22Rv1 (cell line): ENCODE measurements around the gene DTHD1.

Experiments used
- H3K27ac ChIP-seq: fragments of 450-650 bp; 2 replicates; pipeline ENCODE4 v1.5.1; 2017
- ZFX ChIP-seq: fragments of 450-650 bp; IDR thresholded peaks from 2 replicates; pipeline ENCODE4 v1.6.1; 2017; ENCODE audit warnings: antibody characterized with exemption, borderline replicate concordance
- TF ChIP-seq, protein P1 (sequence below): fragments of 450-650 bp; IDR thresholded peaks from 2 replicates; pipeline ENCODE4 v1.5.1; 2017; ENCODE audit warnings: mild to moderate bottlenecking

DTHD1 gene

DNA sequence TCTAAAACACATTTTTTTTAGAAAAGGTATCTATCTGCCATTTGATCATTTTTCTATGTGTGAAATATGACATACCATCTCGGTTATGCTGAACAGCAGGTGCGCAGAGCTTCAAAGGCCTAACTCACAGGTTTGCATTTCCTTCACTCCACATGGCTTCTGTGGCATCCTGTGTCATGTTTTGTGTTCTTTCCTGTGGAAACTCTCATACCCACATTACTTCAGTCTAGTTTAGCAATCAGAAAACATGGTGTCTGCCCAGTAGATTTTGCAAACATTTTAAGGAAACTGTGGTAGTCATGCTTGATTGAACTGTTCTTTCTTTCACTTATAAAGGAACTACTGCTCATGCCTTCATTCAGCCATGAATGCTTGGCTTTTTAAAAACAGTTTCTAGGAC is 25.8 kb upstream of the DTHD1 start:
- no peak overlapping the region for H3K27ac ChIP-seq
- TF ChIP-seq, protein P1, sequence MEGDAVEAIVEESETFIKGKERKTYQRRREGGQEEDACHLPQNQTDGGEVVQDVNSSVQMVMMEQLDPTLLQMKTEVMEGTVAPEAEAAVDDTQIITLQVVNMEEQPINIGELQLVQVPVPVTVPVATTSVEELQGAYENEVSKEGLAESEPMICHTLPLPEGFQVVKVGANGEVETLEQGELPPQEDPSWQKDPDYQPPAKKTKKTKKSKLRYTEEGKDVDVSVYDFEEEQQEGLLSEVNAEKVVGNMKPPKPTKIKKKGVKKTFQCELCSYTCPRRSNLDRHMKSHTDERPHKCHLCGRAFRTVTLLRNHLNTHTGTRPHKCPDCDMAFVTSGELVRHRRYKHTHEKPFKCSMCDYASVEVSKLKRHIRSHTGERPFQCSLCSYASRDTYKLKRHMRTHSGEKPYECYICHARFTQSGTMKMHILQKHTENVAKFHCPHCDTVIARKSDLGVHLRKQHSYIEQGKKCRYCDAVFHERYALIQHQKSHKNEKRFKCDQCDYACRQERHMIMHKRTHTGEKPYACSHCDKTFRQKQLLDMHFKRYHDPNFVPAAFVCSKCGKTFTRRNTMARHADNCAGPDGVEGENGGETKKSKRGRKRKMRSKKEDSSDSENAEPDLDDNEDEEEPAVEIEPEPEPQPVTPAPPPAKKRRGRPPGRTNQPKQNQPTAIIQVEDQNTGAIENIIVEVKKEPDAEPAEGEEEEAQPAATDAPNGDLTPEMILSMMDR: no peak
- no peak for TF ChIP-seq ZFX

DNA sequence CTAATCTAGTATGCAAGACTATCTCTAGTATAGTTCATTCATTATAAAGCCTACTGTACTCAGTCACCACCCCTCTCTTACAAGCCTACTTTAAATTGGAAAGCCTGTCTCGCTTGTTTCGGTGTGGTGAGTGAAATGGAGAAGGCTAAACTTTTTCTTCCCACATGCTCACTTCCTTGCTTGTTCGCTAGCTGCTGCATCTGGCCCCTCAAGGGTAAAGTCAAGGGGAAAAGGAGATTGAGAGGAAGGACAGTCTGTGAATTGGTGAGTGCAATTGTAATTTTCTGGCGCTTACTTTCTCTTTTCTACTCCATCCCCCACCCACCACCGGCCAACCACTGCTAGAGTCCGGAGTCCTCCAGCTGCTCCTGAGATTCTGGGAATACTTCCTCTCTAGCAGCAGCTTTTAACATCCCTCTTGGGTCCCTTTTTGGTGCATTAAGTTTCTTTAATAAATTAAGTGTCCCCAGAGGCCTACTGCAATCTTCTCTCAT is 25.0 kb upstream of the DTHD1 start:
- TF ChIP-seq, protein P1: no peak
- no peak for TF ChIP-seq ZFX
- H3K27ac ChIP-seq: no peak overlapping the region

DNA sequence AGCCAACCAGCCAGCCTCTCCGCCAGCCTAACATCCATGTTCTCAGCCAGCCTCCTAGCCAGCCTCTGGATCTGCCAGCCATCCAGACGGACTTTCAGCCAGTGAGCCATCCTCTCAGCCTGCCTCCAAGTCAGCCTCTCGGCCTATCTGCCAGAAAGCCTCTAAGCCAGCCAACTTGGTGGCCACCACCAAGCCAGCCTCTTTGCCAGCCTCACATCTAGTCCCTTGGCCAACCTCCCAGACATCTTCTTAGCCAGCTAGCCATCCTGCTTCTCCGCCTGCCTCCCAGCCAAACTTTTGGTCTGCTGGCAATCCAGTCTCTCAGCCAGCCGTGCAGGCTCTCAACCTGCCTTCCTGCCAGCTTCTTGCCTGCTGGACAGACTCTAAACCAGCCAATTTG is 20.7 kb upstream of the DTHD1 start:
- no peak for TF ChIP-seq ZFX
- TF ChIP-seq, protein P1: no peak
- H3K27ac ChIP-seq: no peak overlapping the region

DNA sequence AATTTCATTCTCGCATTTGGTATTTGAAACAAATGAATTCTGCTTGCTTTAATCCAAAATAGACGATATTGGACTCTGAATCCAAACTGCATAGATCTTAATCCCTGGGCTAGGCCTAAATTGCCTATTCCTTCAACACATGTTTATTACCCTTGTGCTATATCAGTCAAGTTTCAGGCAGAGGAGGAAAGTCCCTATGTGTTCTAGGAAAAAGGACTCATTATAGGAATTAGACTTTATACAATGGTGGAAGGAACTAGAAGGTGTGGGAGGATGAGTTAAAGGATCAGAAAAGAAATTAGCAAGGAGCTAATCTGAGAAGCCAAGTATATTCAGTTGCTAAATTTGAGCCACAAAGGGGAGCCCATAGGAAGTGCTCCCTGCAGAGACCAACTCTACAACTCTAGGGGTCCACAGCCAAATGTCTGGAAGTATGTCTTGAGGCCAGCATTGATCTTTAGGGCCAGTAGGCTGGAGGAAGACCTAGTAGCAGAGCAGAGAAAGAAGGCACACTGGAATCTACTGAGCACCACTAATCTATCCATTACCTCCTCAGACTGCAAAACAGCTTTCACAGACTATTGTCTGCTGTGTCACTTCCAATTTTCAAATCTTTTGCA is 17.1 kb upstream of the DTHD1 start:
- H3K27ac ChIP-seq: no peak overlapping the region
- TF ChIP-seq, protein P1: no peak
- TF ChIP-seq ZFX: no peak

DNA sequence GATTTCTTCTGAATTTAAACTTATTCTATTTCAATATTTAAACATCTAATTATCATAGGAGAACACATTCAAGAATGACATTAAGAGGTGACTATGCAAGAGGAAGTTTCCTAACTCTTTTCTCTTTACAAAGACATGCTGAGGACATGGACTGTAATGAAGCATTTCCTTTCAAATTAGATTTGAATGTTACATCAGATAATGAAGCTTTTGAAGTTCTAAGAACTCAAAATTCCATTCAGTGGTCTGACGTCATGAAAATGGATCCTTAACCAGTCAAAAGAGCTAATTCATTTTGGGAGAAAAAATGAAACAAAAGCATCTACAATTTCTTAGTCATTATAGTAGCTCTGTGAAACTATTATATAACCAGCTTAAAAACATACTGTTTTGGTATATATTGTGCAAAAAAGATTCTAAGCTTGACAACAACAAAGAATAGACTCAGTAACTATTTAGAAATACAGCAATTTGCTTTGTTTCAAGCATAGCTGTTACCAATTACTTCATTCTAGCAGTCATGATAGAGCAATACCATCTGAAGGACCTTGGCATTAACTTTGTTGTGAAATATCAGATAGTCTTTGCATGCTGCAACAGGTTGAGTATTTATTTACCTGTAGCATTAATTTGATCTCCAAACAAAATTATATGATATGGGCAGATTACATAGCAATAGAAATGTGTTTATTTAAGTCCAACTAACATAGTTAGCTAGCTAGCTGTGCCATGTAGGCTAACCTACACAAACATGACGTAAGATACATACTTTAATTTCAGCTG is 13.7 kb upstream of the DTHD1 start:
- H3K27ac ChIP-seq: no peak overlapping the region
- TF ChIP-seq, protein P1: no peak
- TF ChIP-seq ZFX: no peak

DNA sequence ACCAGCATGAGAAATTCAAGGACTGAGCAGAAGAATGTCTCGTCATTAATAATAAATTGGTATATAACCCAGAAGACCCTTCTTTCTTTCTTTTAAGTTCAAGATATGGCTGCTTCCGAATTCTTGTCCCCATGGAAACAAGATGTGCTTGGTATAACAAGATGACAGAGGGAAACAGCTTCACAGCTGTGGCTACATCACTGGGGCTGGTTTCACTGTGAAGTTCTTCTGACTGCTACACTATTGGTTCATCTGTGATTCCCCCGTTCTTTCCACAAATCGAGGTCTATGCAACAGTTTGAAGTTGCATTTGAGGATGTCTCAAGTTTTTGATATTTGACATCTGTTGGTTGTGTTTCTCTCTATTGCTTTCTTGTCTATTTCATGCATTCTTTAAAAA is 12.3 kb upstream of the DTHD1 start:
- H3K27ac ChIP-seq: no peak overlapping the region
- TF ChIP-seq ZFX: no peak
- TF ChIP-seq, protein P1: no peak
